Anterior cingulate cortex (tissue), 58 donors: ENCODE data around the gene GPR107.
A peak's percentile ranks its signal among the peaks of the same experiment; 100 is the strongest.

Experiments used
- DNase-seq, 58 donors: peaks; one replicate each; lab custom pipeline; 2025; lab: John Stamatoyannopoulos, UW

The GPR107 gene

GRCh38 chr9:130126721-130127433 lies 73.2 kb downstream of the GPR107 start:
- no peak for DNase-seq

GRCh38 chr9:130128251-130128650 lies 74.5 kb downstream of the GPR107 start:
- DNase-seq: peak in 1 of 58 donors; percentile 11

- peak in 16 of 58 donors; percentile 11 to 56 (median 36) for DNase-seq
Observed at GRCh38 chr9:130128733-130129431, 75.2 kb downstream of the GPR107 start.

- DNase-seq: peak in 15 of 58 donors; percentile 16 to 49 (median 32)
Observed at GRCh38 chr9:130129432-130130061, 75.8 kb downstream of the GPR107 start.

GRCh38 chr9:130132746-130133145 lies 79.0 kb downstream of the GPR107 start:
- no peak for DNase-seq

- peak in 4 of 58 donors; percentile 21 to 43 (median 28) for DNase-seq
Observed at GRCh38 chr9:130137081-130137640, 83.5 kb downstream of the GPR107 start.

- DNase-seq: peak in 1 of 58 donors; percentile 37
Observed at GRCh38 chr9:130137641-130138081, 84.0 kb downstream of the GPR107 start.

- peak in 4 of 58 donors; percentile 26 to 53 (median 36) for DNase-seq
Observed at GRCh38 chr9:130138171-130138653, 84.5 kb downstream of the GPR107 start.

GRCh38 chr9:130138791-130139190 lies 85.1 kb downstream of the GPR107 start:
- DNase-seq: peak in 41 of 58 donors; percentile 9 to 76 (median 46)

- no peak for DNase-seq
Observed at GRCh38 chr9:130139251-130139650, 85.5 kb downstream of the GPR107 start.

- DNase-seq: peak in 5 of 58 donors; percentile 13 to 54 (median 27)
Observed at GRCh38 chr9:130140706-130141105, 87.0 kb downstream of the GPR107 start.

- no peak for DNase-seq
Observed at GRCh38 chr9:130142056-130142455, 88.3 kb downstream of the GPR107 start.

GRCh38 chr9:130142641-130143040 lies 88.9 kb downstream of the GPR107 start:
- DNase-seq: peak in 4 of 58 donors; percentile 12 to 32 (median 20)

GRCh38 chr9:130143279-130143893 lies 89.7 kb downstream of the GPR107 start:
- no peak for DNase-seq

GRCh38 chr9:130143958-130144366 lies 90.3 kb downstream of the GPR107 start:
- no peak for DNase-seq

GRCh38 chr9:130144703-130145102 lies 91.0 kb downstream of the GPR107 start:
- no peak for DNase-seq

GRCh38 chr9:130145658-130146057 lies 92.0 kb downstream of the GPR107 start:
- no peak for DNase-seq

- no peak for DNase-seq
Observed at GRCh38 chr9:130147198-130147597, 93.5 kb downstream of the GPR107 start.

GRCh38 chr9:130147910-130148309 lies 94.2 kb downstream of the GPR107 start:
- no peak for DNase-seq

- no peak for DNase-seq
Observed at GRCh38 chr9:130149031-130149430, 95.3 kb downstream of the GPR107 start.
